LHCN-M2 (cell line): ENCODE results near the gene PRPF31. TPM values are rescaled to one million over a fixed set of nuclear protein-coding genes. Genes with fewer than 3 reads are reported as not detected.

ENCODE experiments used
- total RNA-seq: library from RNA; depleted of rRNA; stranded (reverse); fragments of >200 nt; gene quantifications from 2 replicates; pipeline ENCODE4 v1.2.3, GENCODE V29; 2014; rRNA removed

The PRPF31 gene
- total RNA-seq, 1 experiment from 2014 or later, result 84.4 TPM

Other genes starting within 250 kb of the PRPF31 start
- gene MYADM, start 247.9 kb upstream of the PRPF31 start, total RNA-seq, result 39.7 and 39.9 TPM in 2 replicates
- not detected in 2 replicates for gene PRKCG, start 233.6 kb upstream of the PRPF31 start, total RNA-seq
- gene CACNG7, start 206.5 kb upstream of the PRPF31 start, total RNA-seq, result 0.13 and 0.23 TPM in 2 replicates
- gene CACNG8, start 152.8 kb upstream of the PRPF31 start, total RNA-seq, result under 0.01 and 0.06 TPM in 2 replicates
- 0.17 TPM in 1 of 2 replicates, not detected in the other for gene CACNG6, start 124.1 kb upstream of the PRPF31 start, total RNA-seq
- not detected in 2 replicates for gene VSTM1, start 51.9 kb upstream of the PRPF31 start, total RNA-seq
- not detected in 2 replicates for gene TARM1, start 34.4 kb upstream of the PRPF31 start, total RNA-seq
- 0.23 and 1.5 TPM in 2 replicates for gene OSCAR, start 15.0 kb upstream of the PRPF31 start, total RNA-seq
- gene NDUFA3, start 12.9 kb upstream of the PRPF31 start, total RNA-seq, result 29.4 and 85.0 TPM in 2 replicates
- gene TFPT, start 97 bp upstream of the PRPF31 start, total RNA-seq, result 14.2 and 15.2 TPM in 2 replicates
- gene CNOT3, start 22.0 kb downstream of the PRPF31 start, total RNA-seq, result 18.2 and 18.4 TPM in 2 replicates
- 5.2 and 9.2 TPM in 2 replicates for gene LENG1, start 44.0 kb downstream of the PRPF31 start, total RNA-seq
- 0.40 and 0.51 TPM in 2 replicates for gene TMC4, start 57.4 kb downstream of the PRPF31 start, total RNA-seq
- 123 and 192 TPM in 2 replicates for gene MBOAT7, start 73.8 kb downstream of the PRPF31 start, total RNA-seq
- 162 and 168 TPM in 2 replicates for gene TSEN34, start 75.6 kb downstream of the PRPF31 start, total RNA-seq
- gene RPS9, start 85.1 kb downstream of the PRPF31 start, total RNA-seq, result 1,535 and 1,605 TPM in 2 replicates
- gene LILRB3, start 107.3 kb downstream of the PRPF31 start, total RNA-seq, result not detected in 2 replicates
- not detected in 2 replicates for gene LILRA6, start 127.0 kb downstream of the PRPF31 start, total RNA-seq
- gene LILRB5, start 141.5 kb downstream of the PRPF31 start, total RNA-seq, result not detected in 2 replicates
- not detected in 2 replicates for gene LILRB2, start 165.4 kb downstream of the PRPF31 start, total RNA-seq
- not detected in 2 replicates for gene LILRA5, start 197.4 kb downstream of the PRPF31 start, total RNA-seq
- gene LILRA4, start 223.4 kb downstream of the PRPF31 start, total RNA-seq, result not detected in 2 replicates
- gene LAIR1, start 249.2 kb downstream of the PRPF31 start, total RNA-seq, result not detected in 2 replicates